WERI-Rb-1 (cell line): ENCODE data around the gene ROBO1.

ENCODE experiments used
- DNase-seq: peaks from one replicate; pipeline ENCODE4 v3.0.0-alpha.2; 2020
- H3K27ac ChIP-seq: fragments of 250-450 bp; sonication (Bioruptor Pico); 2 replicates; pipeline ENCODE4 v1.5.1; 2020; ENCODE audit warnings: mild to moderate bottlenecking, moderate library complexity
- H3K27me3 ChIP-seq: fragments of 250-450 bp; sonication (Bioruptor Pico); 2 replicates; pipeline ENCODE4 v1.5.1; 2021; ENCODE audit warnings: mild to moderate bottlenecking, low read depth, moderate library complexity; ENCODE audit not compliant: insufficient read depth, severe bottlenecking
- H3K36me3 ChIP-seq: fragments of 250-450 bp; sonication (Bioruptor Pico); 2 replicates; pipeline ENCODE4 v1.5.1; 2020; ENCODE audit warnings: mild to moderate bottlenecking, moderate library complexity
- H3K4me3 ChIP-seq: 2 replicates; pipeline ENCODE4 v1.5.1; 2011; ENCODE audit warnings: low read depth, mild to moderate bottlenecking, control low read depth, low read length
- H3K9me3 ChIP-seq: fragments of 250-450 bp; sonication (Bioruptor Pico); 2 replicates; pipeline ENCODE4 v1.5.1; 2021; ENCODE audit warnings: mild to moderate bottlenecking, moderate library complexity; ENCODE audit not compliant: severe bottlenecking
- CTCF ChIP-seq: IDR thresholded peaks from 2 replicates; pipeline ENCODE4 v1.5.1; 2011; ENCODE audit warnings: low read depth, mild to moderate bottlenecking, control low read depth, inconsistent platforms, low read length

Gene ROBO1

GRCh38 chr3:79586232-79586631, 181.6 kb downstream of the ROBO1 start:
- Histone ChIP-seq H3K36me3 (no peaks in the 10 kb centered on the region), H3K4me3 (no peak overlapping the region), H3K27ac (no peak overlapping the region), H3K9me3 (no peaks in the 10 kb centered on the region), H3K27me3 (no peaks in the 10 kb centered on the region)
- no peak for TF ChIP-seq CTCF
- no peak for DNase-seq

GRCh38 chr3:79572930-79573329, 194.9 kb downstream of the ROBO1 start:
- Histone ChIP-seq H3K27ac (no peak overlapping the region), H3K9me3 (no peaks in the 10 kb centered on the region), H3K27me3 (no peaks in the 10 kb centered on the region), H3K36me3 (no peaks in the 10 kb centered on the region), H3K4me3 (no peak overlapping the region)
- no peak for DNase-seq
- no peak for TF ChIP-seq CTCF

- H3K36me3 ChIP-seq = no peaks in the 10 kb centered on the region
- no peak for TF ChIP-seq CTCF
Measured at GRCh38 chr3:79568938-79569337, 198.9 kb downstream of the ROBO1 start.

GRCh38 chr3:79564192-79564591, 203.6 kb downstream of the ROBO1 start:
- Histone ChIP-seq H3K9me3 (no peaks in the 10 kb centered on the region), H3K27me3 (no peaks in the 10 kb centered on the region), H3K36me3 (no peaks in the 10 kb centered on the region), H3K27ac (no peak overlapping the region), H3K4me3 (no peak overlapping the region)
- no peak for DNase-seq
- TF ChIP-seq CTCF = no peak

More at GRCh38 chr3:79568938-79569337, 198.9 kb downstream of the ROBO1 start:
- Histone ChIP-seq H3K27ac (no peak overlapping the region), H3K27me3 (no peaks in the 10 kb centered on the region), H3K9me3 (no peaks in the 10 kb centered on the region), H3K4me3 (no peak overlapping the region)
- DNase-seq = no peak

- Histone ChIP-seq H3K27ac (no peak overlapping the region), H3K36me3 (no peaks in the 10 kb centered on the region), H3K4me3 (no peak overlapping the region), H3K27me3 (no peaks in the 10 kb centered on the region), H3K9me3 (no peaks in the 10 kb centered on the region)
- no peak for TF ChIP-seq CTCF
- no peak for DNase-seq
Measured at GRCh38 chr3:79560698-79561097, 207.1 kb downstream of the ROBO1 start.

GRCh38 chr3:79558943-79559342, 208.9 kb downstream of the ROBO1 start:
- no peak for TF ChIP-seq CTCF
- H3K27me3 ChIP-seq = no peaks in the 10 kb centered on the region
- DNase-seq = no peak

More at GRCh38 chr3:79558943-79559342, 208.9 kb downstream of the ROBO1 start:
- H3K4me3 ChIP-seq = no peak overlapping the region
- no peaks in the 10 kb centered on the region for H3K36me3 ChIP-seq
- no peaks in the 10 kb centered on the region for H3K9me3 ChIP-seq
- no peak overlapping the region for H3K27ac ChIP-seq
